ENCODE measurements around the gene USHBP1. TPM values are rescaled to one million over a fixed set of nuclear protein-coding genes. Genes with fewer than 3 reads are reported as not detected.

Gene USHBP1
- total RNA-seq, 1 experiment from 2014 or later, result not detected

DNA sequence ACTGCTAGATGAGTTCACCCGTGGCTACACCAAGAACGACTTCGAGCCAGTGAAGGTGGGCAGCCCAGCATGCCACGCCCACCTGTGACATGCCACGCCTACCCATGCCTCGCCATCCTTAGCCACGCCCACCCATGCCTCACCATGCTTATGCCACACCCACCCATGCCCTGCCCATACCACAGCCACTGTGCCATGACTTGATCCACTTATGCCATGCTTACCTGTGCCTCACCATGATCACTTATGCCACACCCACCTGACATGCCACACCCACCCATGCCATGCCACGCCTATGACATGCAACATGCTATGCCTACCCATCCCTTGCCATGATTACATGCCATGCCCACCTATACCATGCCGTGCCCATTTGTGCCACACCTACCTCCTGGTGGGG is 62.3 kb downstream of the USHBP1 start:
- H3K36me3 ChIP-seq (ENCODE audit: control insufficient read depth, insufficient read depth, low read length), result no peaks in the 10 kb centered on the region; the same call in 1 of the 2 replicates
- H3K4me3 ChIP-seq (ENCODE audit: low read depth in 2 of 2, low read length in 2 of 2), result no peak overlapping the region
- H3K9me3 ChIP-seq (ENCODE audit: control insufficient read depth, insufficient read depth, low read depth, low read length), result no peaks in the 10 kb centered on the region
- H3K27me3 ChIP-seq (ENCODE audit: control insufficient read depth, insufficient read depth, low read length), result no peaks in the 10 kb centered on the region
- ATAC-seq, result peak; percentile 65; the same call in 1 of the 2 replicates
- TF ChIP-seq POLR2AphosphoS5 (IDR thresholded peaks at IDR 0.05; ENCODE audit: low read depth, low read length) (no peak), SIN3A (IDR thresholded peaks at IDR 0.05; ENCODE audit: borderline replicate concordance, insufficient read depth, low read depth, low read length) (no peak), TCF7L2 (IDR thresholded peaks at IDR 0.05; ENCODE audit: low read depth, low read length) (no peak)
- TF ChIP-seq, protein P1, sequence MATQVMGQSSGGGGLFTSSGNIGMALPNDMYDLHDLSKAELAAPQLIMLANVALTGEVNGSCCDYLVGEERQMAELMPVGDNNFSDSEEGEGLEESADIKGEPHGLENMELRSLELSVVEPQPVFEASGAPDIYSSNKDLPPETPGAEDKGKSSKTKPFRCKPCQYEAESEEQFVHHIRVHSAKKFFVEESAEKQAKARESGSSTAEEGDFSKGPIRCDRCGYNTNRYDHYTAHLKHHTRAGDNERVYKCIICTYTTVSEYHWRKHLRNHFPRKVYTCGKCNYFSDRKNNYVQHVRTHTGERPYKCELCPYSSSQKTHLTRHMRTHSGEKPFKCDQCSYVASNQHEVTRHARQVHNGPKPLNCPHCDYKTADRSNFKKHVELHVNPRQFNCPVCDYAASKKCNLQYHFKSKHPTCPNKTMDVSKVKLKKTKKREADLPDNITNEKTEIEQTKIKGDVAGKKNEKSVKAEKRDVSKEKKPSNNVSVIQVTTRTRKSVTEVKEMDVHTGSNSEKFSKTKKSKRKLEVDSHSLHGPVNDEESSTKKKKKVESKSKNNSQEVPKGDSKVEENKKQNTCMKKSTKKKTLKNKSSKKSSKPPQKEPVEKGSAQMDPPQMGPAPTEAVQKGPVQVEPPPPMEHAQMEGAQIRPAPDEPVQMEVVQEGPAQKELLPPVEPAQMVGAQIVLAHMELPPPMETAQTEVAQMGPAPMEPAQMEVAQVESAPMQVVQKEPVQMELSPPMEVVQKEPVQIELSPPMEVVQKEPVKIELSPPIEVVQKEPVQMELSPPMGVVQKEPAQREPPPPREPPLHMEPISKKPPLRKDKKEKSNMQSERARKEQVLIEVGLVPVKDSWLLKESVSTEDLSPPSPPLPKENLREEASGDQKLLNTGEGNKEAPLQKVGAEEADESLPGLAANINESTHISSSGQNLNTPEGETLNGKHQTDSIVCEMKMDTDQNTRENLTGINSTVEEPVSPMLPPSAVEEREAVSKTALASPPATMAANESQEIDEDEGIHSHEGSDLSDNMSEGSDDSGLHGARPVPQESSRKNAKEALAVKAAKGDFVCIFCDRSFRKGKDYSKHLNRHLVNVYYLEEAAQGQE (IDR thresholded peaks at IDR 0.05; ENCODE audit: insufficient read depth in 1 of 2, low read depth in 2 of 2, low read length in 1 of 2), result no peak
- TF ChIP-seq, protein P2, sequence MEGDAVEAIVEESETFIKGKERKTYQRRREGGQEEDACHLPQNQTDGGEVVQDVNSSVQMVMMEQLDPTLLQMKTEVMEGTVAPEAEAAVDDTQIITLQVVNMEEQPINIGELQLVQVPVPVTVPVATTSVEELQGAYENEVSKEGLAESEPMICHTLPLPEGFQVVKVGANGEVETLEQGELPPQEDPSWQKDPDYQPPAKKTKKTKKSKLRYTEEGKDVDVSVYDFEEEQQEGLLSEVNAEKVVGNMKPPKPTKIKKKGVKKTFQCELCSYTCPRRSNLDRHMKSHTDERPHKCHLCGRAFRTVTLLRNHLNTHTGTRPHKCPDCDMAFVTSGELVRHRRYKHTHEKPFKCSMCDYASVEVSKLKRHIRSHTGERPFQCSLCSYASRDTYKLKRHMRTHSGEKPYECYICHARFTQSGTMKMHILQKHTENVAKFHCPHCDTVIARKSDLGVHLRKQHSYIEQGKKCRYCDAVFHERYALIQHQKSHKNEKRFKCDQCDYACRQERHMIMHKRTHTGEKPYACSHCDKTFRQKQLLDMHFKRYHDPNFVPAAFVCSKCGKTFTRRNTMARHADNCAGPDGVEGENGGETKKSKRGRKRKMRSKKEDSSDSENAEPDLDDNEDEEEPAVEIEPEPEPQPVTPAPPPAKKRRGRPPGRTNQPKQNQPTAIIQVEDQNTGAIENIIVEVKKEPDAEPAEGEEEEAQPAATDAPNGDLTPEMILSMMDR (IDR thresholded peaks at IDR 0.05), result no peak
- no peak for DNase-seq (ENCODE audit: low read depth, low spot score)
- intact Hi-C loops (cut with micrococcal nuclease; ENCODE audit: unreplicated experiment) (no loop called here), in situ Hi-C loops (cut with HindIII; ENCODE audit: low pct_unique_long_range_greater_than_20kb, low sequenced_read_pairs) (no loop called here)
- no peak overlapping the region for H3K27ac ChIP-seq (ENCODE audit: low read length)
- H3K4me1 ChIP-seq (ENCODE audit: control insufficient read depth, insufficient read depth, low read length), result no peaks in the 10 kb centered on the region
- ChIA-PET CTCF (no interaction called here), POLR2A (no interaction called here)
- no TSS peak for BruUV-seq (replicated peaks)

DNA sequence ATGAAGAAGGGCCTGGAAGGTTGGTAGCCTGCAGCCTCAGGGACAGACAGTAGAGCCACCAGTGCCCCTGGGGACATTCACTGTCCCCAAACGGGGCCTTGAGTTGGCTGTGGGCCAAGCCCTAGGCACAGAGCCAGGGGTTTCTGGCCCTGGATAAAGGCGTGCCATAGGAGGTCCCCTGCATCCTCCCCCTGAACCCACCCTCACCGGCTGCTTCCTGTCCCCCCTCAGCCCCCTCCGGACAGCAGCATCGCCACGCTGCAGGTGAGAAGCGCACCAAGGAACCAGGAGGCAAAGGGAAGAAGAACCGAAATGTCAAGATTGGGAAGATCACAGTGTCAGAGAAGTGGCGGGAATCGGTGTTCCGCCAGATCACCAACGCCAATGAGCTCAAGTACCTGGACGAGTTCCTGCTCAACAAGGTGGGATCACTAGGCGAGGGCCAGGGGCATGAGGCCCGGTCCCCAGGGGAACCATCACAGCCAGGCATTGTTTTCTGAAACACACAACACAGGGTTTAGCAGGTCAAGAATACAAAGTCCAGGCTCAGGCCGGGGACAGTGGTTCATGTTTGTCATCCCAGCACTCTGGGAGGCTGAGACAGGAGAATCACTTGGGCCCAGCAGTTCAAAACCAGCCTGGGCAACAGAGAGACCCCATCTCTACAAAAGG is 64.0 kb downstream of the USHBP1 start:
- BruUV-seq (replicated peaks), result no TSS peak
- intact Hi-C loops (cut with micrococcal nuclease; ENCODE audit: unreplicated experiment), result no loop called here
- in situ Hi-C loops (cut with HindIII; ENCODE audit: low pct_unique_long_range_greater_than_20kb, low sequenced_read_pairs), result no loop called here

More for the DNA sequence above, 64.0 kb downstream of the USHBP1 start:
- Histone ChIP-seq H3K27me3 (ENCODE audit: control insufficient read depth, insufficient read depth, low read length) (no peaks in the 10 kb centered on the region), H3K4me3 (ENCODE audit: low read depth in 2 of 2, low read length in 2 of 2) (no peak overlapping the region), H3K36me3 (ENCODE audit: control insufficient read depth, insufficient read depth, low read length) (no peaks in the 10 kb centered on the region; the same call in 1 of the 2 replicates), H3K4me1 (ENCODE audit: control insufficient read depth, insufficient read depth, low read length) (no peaks in the 10 kb centered on the region), H3K9me3 (ENCODE audit: control insufficient read depth, insufficient read depth, low read depth, low read length) (no peaks in the 10 kb centered on the region), H3K27ac (ENCODE audit: low read length) (no peak overlapping the region)
- ATAC-seq (no peak), DNase-seq (ENCODE audit: low read depth, low spot score) (no peak)
- TF ChIP-seq POLR2AphosphoS5 (IDR thresholded peaks at IDR 0.05; ENCODE audit: low read depth, low read length), result no peak
- TF ChIP-seq, protein P1 (IDR thresholded peaks at IDR 0.05; ENCODE audit: insufficient read depth in 1 of 2, low read depth in 2 of 2, low read length in 1 of 2), result no peak
- TF ChIP-seq TCF7L2 (IDR thresholded peaks at IDR 0.05; ENCODE audit: low read depth, low read length), result no peak
- TF ChIP-seq, protein P2 (IDR thresholded peaks at IDR 0.05), result no peak
- no peak for TF ChIP-seq SIN3A (IDR thresholded peaks at IDR 0.05; ENCODE audit: borderline replicate concordance, insufficient read depth, low read depth, low read length)
- ChIA-PET CTCF (no interaction called here), POLR2A (no interaction called here)
